HepG2 (cell line): Measurements from ENCODE around the gene SMYD5. TPM values are rescaled to one million over a fixed set of nuclear protein-coding genes. Genes with fewer than 3 reads are reported as not detected.
A peak's percentile ranks its signal among the peaks of the same experiment; 100 is the strongest.

Source experiments
- HMG20B ChIP-seq: conservative IDR thresholded peaks from 2 replicates; pipeline ENCODE4 v1.6.1; 2016; ENCODE audit warnings: missing genetic modification reagents, missing compliant biosample characterization
- HOXA5 ChIP-seq: sonication (generic); formaldehyde crosslinking; IDR thresholded peaks from 2 replicates; pipeline ENCODE4 v1.4.0; 2020; ENCODE audit warnings: missing genetic modification reagents
- IRX3 ChIP-seq: sonication (generic); formaldehyde crosslinking; IDR thresholded peaks from 2 replicates; pipeline ENCODE4 v1.8.1; 2023; ENCODE audit warnings: mild to moderate bottlenecking, low read depth, missing genetic modification reagents, borderline replicate concordance
- ZFP41 ChIP-seq: sonication (generic); formaldehyde crosslinking; IDR thresholded peaks from 2 replicates; pipeline ENCODE4 v1.4.0; 2020; ENCODE audit warnings: mild to moderate bottlenecking, missing genetic modification reagents, borderline replicate concordance
- ZNF224 ChIP-seq: sonication (generic); formaldehyde crosslinking; IDR thresholded peaks from 2 replicates; pipeline ENCODE4 v1.5.0; 2020; ENCODE audit warnings: mild to moderate bottlenecking, missing genetic modification reagents
- ZNF644 ChIP-seq: IDR thresholded peaks from 2 replicates; pipeline ENCODE4 v1.6.1; 2016; ENCODE audit warnings: low read depth
- polyA plus RNA-seq, 8 experiments: library from polyadenylated mRNA; depleted of rRNA in 3 of 8; stranded (reverse) in 7 of 8; unstranded in 1 of 8; fragments of >200 nt; fragmentation: Illumina TruSeq in 4 of 8; extraction: Trizol in 4 of 8; gene quantifications; 2 replicates each; pipeline versions ENCODE4 v1.2.1 to v1.2.3, GENCODE V29; 2011 to 2016; ENCODE audit warnings: low read depth in 4 of 8, missing spikeins in 1 of 8, mixed read lengths in 1 of 8; ENCODE audit not compliant: insufficient read depth in 1 of 8
- total RNA-seq, 5 experiments: library from RNA; depleted of rRNA; stranded (reverse); fragments of >200 nt; fragmentation: Illumina TruSeq; extraction: Trizol; gene quantifications; 2 replicates each; pipeline ENCODE4 v1.2.3, GENCODE V29; 2016; ENCODE audit warnings: low read depth in 1 of 5
- TF ChIP-seq, protein P1 (sequence below): sonication (generic); formaldehyde crosslinking; IDR thresholded peaks from 2 replicates; pipeline ENCODE4 v1.4.0; 2020; ENCODE audit warnings: missing genetic modification reagents
- TF ChIP-seq, protein P2 (sequence below): sonication (generic); formaldehyde crosslinking; IDR thresholded peaks from 2 replicates; pipeline ENCODE4 v1.4.0; 2020; ENCODE audit warnings: mild to moderate bottlenecking, missing genetic modification reagents
- TF ChIP-seq, protein P3 (sequence below): IDR thresholded peaks from 2 replicates; pipeline ENCODE4 v1.6.1; 2016; ENCODE audit warnings: low read depth
- TF ChIP-seq, protein P4 (sequence below): sonication (generic); formaldehyde crosslinking; IDR thresholded peaks from 2 replicates; pipeline ENCODE4 v1.4.0; 2020; ENCODE audit warnings: missing genetic modification reagents, borderline replicate concordance
- TF ChIP-seq, protein P5 (sequence below): IDR thresholded peaks from 2 replicates; pipeline ENCODE4 v1.6.1; 2012; ENCODE audit warnings: inconsistent platforms

The SMYD5 gene
- total and polyA plus RNA-seq, 2 of the 13 experiments (the other 11 are each of a cell fraction or from before 2014, with no cell fraction given), result 55.8 to 70.4 TPM

DNA sequence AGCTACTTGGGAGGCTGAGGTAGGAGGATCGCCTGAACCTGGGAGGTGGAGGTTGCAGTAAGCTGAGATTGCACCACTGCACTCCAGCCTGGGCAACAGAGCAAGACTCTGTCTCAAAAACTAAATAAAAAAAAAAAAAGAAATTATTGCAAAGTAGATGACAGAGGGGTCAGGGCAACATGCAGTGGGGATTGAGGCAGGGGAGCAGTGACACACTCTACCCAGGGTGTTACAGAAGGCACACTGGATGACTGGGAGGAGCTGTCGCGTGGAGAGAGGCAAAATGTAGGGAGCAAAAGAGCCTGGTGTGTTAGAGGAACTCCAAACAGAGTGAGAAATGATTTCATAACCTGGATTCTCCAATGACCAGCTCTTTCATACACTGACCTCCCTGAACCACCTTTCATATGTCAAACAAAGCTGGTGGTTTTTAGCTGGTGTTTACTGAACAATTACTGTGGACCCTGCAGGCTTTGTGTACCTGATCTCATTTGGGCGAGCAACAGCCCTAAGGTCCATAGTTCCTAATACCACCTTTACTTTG is 48.1 kb downstream of the SMYD5 start (continued):
- TF ChIP-seq, protein P1, sequence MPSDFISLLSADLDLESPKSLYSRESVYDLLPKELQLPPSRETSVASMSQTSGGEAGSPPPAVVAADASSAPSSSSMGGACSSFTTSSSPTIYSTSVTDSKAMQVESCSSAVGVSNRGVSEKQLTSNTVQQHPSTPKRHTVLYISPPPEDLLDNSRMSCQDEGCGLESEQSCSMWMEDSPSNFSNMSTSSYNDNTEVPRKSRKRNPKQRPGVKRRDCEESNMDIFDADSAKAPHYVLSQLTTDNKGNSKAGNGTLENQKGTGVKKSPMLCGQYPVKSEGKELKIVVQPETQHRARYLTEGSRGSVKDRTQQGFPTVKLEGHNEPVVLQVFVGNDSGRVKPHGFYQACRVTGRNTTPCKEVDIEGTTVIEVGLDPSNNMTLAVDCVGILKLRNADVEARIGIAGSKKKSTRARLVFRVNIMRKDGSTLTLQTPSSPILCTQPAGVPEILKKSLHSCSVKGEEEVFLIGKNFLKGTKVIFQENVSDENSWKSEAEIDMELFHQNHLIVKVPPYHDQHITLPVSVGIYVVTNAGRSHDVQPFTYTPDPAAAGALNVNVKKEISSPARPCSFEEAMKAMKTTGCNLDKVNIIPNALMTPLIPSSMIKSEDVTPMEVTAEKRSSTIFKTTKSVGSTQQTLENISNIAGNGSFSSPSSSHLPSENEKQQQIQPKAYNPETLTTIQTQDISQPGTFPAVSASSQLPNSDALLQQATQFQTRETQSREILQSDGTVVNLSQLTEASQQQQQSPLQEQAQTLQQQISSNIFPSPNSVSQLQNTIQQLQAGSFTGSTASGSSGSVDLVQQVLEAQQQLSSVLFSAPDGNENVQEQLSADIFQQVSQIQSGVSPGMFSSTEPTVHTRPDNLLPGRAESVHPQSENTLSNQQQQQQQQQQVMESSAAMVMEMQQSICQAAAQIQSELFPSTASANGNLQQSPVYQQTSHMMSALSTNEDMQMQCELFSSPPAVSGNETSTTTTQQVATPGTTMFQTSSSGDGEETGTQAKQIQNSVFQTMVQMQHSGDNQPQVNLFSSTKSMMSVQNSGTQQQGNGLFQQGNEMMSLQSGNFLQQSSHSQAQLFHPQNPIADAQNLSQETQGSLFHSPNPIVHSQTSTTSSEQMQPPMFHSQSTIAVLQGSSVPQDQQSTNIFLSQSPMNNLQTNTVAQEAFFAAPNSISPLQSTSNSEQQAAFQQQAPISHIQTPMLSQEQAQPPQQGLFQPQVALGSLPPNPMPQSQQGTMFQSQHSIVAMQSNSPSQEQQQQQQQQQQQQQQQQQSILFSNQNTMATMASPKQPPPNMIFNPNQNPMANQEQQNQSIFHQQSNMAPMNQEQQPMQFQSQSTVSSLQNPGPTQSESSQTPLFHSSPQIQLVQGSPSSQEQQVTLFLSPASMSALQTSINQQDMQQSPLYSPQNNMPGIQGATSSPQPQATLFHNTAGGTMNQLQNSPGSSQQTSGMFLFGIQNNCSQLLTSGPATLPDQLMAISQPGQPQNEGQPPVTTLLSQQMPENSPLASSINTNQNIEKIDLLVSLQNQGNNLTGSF (CRISPR knock-in tag), result no peak
- TF ChIP-seq ZNF224 (CRISPR knock-in tag) (no peak), HOXA5 (CRISPR knock-in tag) (no peak), HMG20B (CRISPR knock-in tag) (no peak), ZNF644 (peak; percentile 61), IRX3 (CRISPR knock-in tag) (no peak), ZFP41 (CRISPR knock-in tag) (0 out of 2 replicates have a peak, but pooled peaks have one; percentile 6)
- TF ChIP-seq, protein P2, sequence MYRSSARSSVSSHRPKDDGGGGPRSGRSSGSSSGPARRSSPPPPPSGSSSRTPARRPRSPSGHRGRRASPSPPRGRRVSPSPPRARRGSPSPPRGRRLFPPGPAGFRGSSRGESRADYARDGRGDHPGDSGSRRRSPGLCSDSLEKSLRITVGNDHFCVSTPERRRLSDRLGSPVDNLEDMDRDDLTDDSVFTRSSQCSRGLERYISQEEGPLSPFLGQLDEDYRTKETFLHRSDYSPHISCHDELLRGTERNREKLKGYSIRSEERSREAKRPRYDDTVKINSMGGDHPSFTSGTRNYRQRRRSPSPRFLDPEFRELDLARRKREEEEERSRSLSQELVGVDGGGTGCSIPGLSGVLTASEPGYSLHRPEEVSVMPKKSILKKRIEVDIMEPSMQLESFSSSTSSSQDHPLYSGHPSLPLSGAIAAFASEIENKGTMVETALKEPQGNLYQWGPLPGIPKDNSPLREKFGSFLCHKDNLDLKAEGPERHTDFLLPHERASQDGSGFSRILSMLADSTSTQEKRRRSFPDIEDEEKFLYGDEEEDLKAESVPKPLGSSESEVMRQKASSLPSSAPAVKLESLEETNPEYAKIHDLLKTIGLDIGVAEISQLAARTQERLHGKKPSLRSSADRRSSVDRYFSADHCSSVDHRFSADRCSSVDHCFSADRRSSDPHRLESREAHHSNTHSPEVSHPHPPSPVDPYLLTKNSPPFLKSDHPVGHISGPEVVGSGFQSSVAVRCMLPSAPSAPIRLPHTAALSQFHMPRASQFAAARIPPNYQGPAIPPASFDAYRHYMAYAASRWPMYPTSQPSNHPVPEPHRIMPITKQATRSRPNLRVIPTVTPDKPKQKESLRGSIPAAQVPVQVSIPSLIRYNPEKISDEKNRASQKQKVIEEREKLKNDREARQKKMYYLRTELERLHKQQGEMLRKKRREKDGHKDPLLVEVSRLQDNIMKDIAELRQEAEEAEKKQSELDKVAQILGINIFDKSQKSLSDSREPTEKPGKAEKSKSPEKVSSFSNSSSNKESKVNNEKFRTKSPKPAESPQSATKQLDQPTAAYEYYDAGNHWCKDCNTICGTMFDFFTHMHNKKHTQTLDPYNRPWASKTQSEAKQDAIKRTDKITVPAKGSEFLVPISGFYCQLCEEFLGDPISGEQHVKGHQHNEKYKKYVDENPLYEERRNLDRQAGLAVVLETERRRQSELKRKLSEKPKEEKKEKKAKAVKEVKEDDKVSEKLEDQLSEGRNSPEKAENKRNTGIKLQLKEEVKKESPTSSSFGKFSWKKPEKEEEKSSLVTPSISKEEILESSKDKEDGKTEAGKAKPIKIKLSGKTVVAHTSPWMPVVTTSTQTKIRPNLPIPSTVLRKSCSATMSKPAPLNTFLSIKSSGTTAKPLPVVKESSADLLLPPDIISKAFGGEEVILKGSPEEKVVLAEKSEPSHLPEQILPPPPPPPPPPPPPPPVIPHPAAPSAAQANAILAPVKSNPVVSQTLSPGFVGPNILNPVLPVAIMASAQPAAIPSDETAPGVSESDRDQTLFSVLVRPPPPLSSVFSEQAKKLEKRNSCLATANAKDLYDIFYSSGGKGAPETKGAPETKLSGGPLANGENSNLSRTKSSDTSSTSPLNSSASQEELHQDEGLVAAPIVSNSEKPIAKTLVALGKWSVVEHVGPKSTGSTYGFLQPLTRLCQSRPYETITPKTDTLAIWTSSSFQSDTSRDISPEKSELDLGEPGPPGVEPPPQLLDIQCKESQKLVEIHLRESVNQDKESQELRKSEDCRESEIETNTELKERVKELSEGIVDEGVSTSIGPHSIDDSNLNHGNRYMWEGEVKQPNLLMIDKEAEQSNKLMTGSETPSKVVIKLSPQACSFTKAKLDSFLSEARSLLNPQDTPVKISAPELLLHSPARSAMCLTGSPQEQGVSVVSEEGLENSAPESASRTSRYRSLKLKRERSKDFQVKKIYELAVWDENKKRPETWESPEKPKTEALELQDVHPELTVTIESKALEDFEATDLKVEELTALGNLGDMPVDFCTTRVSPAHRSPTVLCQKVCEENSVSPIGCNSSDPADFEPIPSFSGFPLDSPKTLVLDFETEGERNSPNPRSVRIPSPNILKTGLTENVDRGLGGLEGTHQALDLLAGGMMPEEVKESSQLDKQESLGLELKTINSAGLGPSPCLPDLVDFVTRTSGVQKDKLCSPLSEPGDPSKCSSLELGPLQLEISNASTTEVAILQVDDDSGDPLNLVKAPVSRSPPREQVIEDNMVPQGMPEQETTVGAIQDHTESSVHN (CRISPR knock-in tag), result no peak
- TF ChIP-seq, protein P3, sequence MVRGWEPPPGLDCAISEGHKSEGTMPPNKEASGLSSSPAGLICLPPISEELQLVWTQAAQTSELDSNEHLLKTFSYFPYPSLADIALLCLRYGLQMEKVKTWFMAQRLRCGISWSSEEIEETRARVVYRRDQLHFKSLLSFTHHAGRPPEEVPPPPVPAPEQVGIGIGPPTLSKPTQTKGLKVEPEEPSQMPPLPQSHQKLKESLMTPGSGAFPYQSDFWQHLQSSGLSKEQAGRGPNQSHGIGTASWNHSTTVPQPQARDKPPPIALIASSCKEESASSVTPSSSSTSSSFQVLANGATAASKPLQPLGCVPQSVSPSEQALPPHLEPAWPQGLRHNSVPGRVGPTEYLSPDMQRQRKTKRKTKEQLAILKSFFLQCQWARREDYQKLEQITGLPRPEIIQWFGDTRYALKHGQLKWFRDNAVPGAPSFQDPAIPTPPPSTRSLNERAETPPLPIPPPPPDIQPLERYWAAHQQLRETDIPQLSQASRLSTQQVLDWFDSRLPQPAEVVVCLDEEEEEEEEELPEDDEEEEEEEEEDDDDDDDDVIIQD (CRISPR knock-in tag), result peak; percentile 67; the same call in 1 of the 2 replicates
- TF ChIP-seq, protein P4, sequence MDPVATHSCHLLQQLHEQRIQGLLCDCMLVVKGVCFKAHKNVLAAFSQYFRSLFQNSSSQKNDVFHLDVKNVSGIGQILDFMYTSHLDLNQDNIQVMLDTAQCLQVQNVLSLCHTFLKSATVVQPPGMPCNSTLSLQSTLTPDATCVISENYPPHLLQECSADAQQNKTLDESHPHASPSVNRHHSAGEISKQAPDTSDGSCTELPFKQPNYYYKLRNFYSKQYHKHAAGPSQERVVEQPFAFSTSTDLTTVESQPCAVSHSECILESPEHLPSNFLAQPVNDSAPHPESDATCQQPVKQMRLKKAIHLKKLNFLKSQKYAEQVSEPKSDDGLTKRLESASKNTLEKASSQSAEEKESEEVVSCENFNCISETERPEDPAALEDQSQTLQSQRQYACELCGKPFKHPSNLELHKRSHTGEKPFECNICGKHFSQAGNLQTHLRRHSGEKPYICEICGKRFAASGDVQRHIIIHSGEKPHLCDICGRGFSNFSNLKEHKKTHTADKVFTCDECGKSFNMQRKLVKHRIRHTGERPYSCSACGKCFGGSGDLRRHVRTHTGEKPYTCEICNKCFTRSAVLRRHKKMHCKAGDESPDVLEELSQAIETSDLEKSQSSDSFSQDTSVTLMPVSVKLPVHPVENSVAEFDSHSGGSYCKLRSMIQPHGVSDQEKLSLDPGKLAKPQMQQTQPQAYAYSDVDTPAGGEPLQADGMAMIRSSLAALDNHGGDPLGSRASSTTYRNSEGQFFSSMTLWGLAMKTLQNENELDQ (CRISPR knock-in tag), result no peak
- TF ChIP-seq, protein P5, sequence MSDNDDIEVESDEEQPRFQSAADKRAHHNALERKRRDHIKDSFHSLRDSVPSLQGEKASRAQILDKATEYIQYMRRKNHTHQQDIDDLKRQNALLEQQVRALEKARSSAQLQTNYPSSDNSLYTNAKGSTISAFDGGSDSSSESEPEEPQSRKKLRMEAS, result peak; percentile 56
